ENCODE results near the gene MAGI2. TPM values are rescaled to one million over a fixed set of nuclear protein-coding genes. Genes with fewer than 3 reads are reported as not detected.

Gene MAGI2
- total RNA-seq, 1 experiment from 2014 or later = 14.3 TPM

GRCh38 chr7:78125884-78126283, 1327.6 kb downstream of the MAGI2 start:
- Histone ChIP-seq H3K56ac (ENCODE audit: insufficient read length, low read depth, low read length) (no peak overlapping the region), H3K23ac (ENCODE audit: insufficient read length, low read depth, low read length) (no peak overlapping the region), H3T11ph (ENCODE audit: low read length) (no peak overlapping the region), H3K79me2 (ENCODE audit: insufficient read depth, low read length) (no peaks in the 10 kb centered on the region), H3K4me1 (ENCODE audit: insufficient read depth, low read length) (peaks cover 2% of the 10 kb centered on the region; the same call in 1 of the 2 replicates), H2BK15ac (ENCODE audit: low read depth, low read length) (no peak overlapping the region), H2BK120ac (ENCODE audit: low read depth, low read length, poor library complexity, severe bottlenecking) (no peak overlapping the region), H4K8ac (replicated peaks; ENCODE audit: insufficient read length, low read depth, low read length) (no peak overlapping the region), H3K4me2 (ENCODE audit: insufficient read depth, insufficient read length, low read length) (no peak overlapping the region), H4K20me1 (ENCODE audit: control insufficient read depth, insufficient read depth, insufficient read length) (no peaks in the 10 kb centered on the region), H4K5ac (ENCODE audit: insufficient read length, low read depth, low read length) (no peak overlapping the region), H3K27me3 (ENCODE audit: insufficient read depth, low read length) (no peaks in the 10 kb centered on the region), H3K27ac (ENCODE audit: insufficient read length, low read depth, low read length) (no peak overlapping the region), H2AK5ac (ENCODE audit: insufficient read length, low read length) (no peak overlapping the region), H3K14ac (ENCODE audit: insufficient read depth, low read length) (no peak overlapping the region), H4K91ac (ENCODE audit: insufficient read length, low read depth, low read length) (no peak overlapping the region), H3K18ac (ENCODE audit: insufficient read length, low read depth, low read length) (no peak overlapping the region), H3K9me3 (ENCODE audit: control insufficient read depth, low read depth, low read length) (no peaks in the 10 kb centered on the region), H2BK5ac (ENCODE audit: insufficient read length, low read length) (no peak overlapping the region), H3K79me1 (ENCODE audit: insufficient read depth, low read depth, low read length, poor library complexity, severe bottlenecking) (no peaks in the 10 kb centered on the region), H2BK12ac (ENCODE audit: insufficient read length, low read depth, low read length) (no peak overlapping the region), H3K23me2 (ENCODE audit: insufficient read length, low read depth, low read length, poor library complexity, severe bottlenecking) (no peaks in the 10 kb centered on the region), H3K4ac (ENCODE audit: low read depth, low read length) (no peak overlapping the region), H3K9ac (ENCODE audit: extremely low read depth, insufficient read length, low read length) (no peak overlapping the region), H2AFZ (ENCODE audit: low read length) (no peak overlapping the region), H2BK20ac (ENCODE audit: low read depth, low read length, poor library complexity, severe bottlenecking) (no peak overlapping the region)
- DNase-seq = no peak
- Mint-ChIP-seq H3K27ac (no peak overlapping the region), H3K4me3 (no peak overlapping the region), H3K27me3 (ENCODE audit: low read depth) (no peaks in the 10 kb centered on the region), H3K9me3 (no peaks in the 10 kb centered on the region), H3K4me1 (peaks cover 24 to 28% of the 10 kb centered on the region in 2 experiments), H3K36me3 (ENCODE audit: insufficient read depth in 1 of 3, low read depth in 3 of 3) (no peaks in the 10 kb centered on the region; a peak in 1 of 7 replicates)
- TF ChIP-seq CTCF (conservative IDR thresholded peaks at IDR 0.05) = no peak
- WGBS (ENCODE audit: extremely low coverage, insufficient read length, low lambda C conversion rate) = no CpG with 5 or more reads among the region's 2 CpGs
